ENCODE results near the gene DHX16.

DNA sequence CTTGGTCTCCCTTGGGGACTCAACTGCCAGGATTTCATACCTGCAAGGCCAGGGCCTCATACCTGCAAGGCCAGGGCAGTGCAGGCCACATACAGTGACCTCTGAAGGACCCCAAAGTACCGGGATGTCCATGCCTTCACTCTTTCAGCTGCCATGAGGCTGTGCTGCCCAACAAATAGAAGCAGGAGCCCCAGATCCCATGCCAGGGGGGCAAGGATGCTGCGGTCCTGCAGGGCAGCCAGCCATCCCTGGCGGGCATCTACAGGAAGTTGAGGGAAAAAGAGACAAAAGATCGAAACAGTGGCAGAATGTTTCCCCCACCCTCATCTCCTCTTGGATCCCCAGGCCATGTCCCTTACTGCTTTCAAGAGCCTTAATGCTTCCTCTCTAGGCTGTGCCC, 17.2 kb upstream of the DHX16 start:
- TF ChIP-seq CTCF (IDR thresholded peaks at IDR 0.05) (no peak), POLR2AphosphoS5 (IDR thresholded peaks at IDR 0.05; ENCODE audit: low read depth, low read length) (no peak), TCF7L2 (IDR thresholded peaks at IDR 0.05; ENCODE audit: low read depth, low read length) (no peak), REST (IDR thresholded peaks at IDR 0.05; ENCODE audit: insufficient read depth in 1 of 2, low read depth in 2 of 2, low read length in 1 of 2) (no peak), SIN3A (IDR thresholded peaks at IDR 0.05; ENCODE audit: borderline replicate concordance, insufficient read depth, low read depth, low read length) (no peak)
